Bone marrow (tissue), 2 donors: ENCODE data around the gene CDH5.

Experiments used
- DNase-seq, 2 donors: peaks; one replicate each; lab custom pipeline; 2025; lab: John Stamatoyannopoulos, UW

CDH5 gene

GRCh38 chr16:66374176-66374575, 7.7 kb downstream of the CDH5 start:
- no peak for DNase-seq

GRCh38 chr16:66375451-66375850, 9.0 kb downstream of the CDH5 start:
- no peak for DNase-seq

GRCh38 chr16:66376114-66376513, 9.6 kb downstream of the CDH5 start:
- no peak for DNase-seq

GRCh38 chr16:66376577-66377305, 10.2 kb downstream of the CDH5 start:
- no peak for DNase-seq

GRCh38 chr16:66377324-66377723, 10.8 kb downstream of the CDH5 start:
- no peak for DNase-seq

GRCh38 chr16:66378741-66379570, 12.5 kb downstream of the CDH5 start:
- no peak for DNase-seq

- DNase-seq: no peak
These were observed 13.1 kb downstream of the CDH5 start for GRCh38 chr16:66379571-66379941.

- no peak for DNase-seq
These were observed 13.9 kb downstream of the CDH5 start for GRCh38 chr16:66380421-66380820.

- no peak for DNase-seq
These were observed 15.2 kb downstream of the CDH5 start for GRCh38 chr16:66381585-66382170.

GRCh38 chr16:66382171-66382965, 15.9 kb downstream of the CDH5 start:
- no peak for DNase-seq

GRCh38 chr16:66382966-66383299, 16.4 kb downstream of the CDH5 start:
- DNase-seq: no peak

GRCh38 chr16:66383551-66383950, 17.1 kb downstream of the CDH5 start:
- DNase-seq: no peak

- DNase-seq: no peak
These were observed 18.9 kb downstream of the CDH5 start for GRCh38 chr16:66385415-66385814.

- DNase-seq: no peak
These were observed 20.4 kb downstream of the CDH5 start for GRCh38 chr16:66386629-66387622.

- DNase-seq: no peak
These were observed 21.4 kb downstream of the CDH5 start for GRCh38 chr16:66387817-66388332.

GRCh38 chr16:66388350-66389139, 22.1 kb downstream of the CDH5 start:
- no peak for DNase-seq

GRCh38 chr16:66389256-66390176, 23.0 kb downstream of the CDH5 start:
- DNase-seq: no peak

GRCh38 chr16:66390346-66391108, 24.0 kb downstream of the CDH5 start:
- DNase-seq: no peak
